Esophagus squamous epithelium (tissue), 5 donors: ENCODE data around the gene AMPD2. TPM values are rescaled to one million over a fixed set of nuclear protein-coding genes. Genes with fewer than 3 reads are reported as not detected.

Experiments
- DNase-seq: peaks from one replicate; lab custom pipeline; 2025; lab: John Stamatoyannopoulos, UW
- H3K27ac ChIP-seq, 4 donors: fragments of 200-600 bp; sonication (generic); one replicate each; pipeline ENCODE4 v1.5.1; 2016 to 2019; ENCODE audit warnings: mild to moderate bottlenecking in 1 of 4
- H3K27me3 ChIP-seq, 4 donors: fragments of 200-600 bp; sonication (generic); 1 replicate in 3 of 4; 2 replicates in 1 of 4; pipeline versions ENCODE4 v1.5.1 to v1.6.0; 2017 to 2021; ENCODE audit warnings: antibody characterized with exemption in 1 of 4
- H3K36me3 ChIP-seq, 3 donors: fragments of 200-600 bp; sonication (generic); one replicate each; pipeline ENCODE4 v1.5.1; 2016 to 2019
- H3K4me1 ChIP-seq, 3 donors: fragments of 200-600 bp; sonication (generic); one replicate each; pipeline ENCODE4 v1.5.1; 2017 to 2019
- H3K4me3 ChIP-seq, 4 donors: fragments of 200-600 bp; sonication (generic); 1 replicate in 3 of 4; 2 replicates in 1 of 4; pipeline ENCODE4 v1.5.1; 2016 to 2019; ENCODE audit warnings: mild to moderate bottlenecking in 2 of 4, moderate library complexity in 1 of 4
- H3K9me3 ChIP-seq, 3 donors: fragments of 200-600 bp; sonication (generic); one replicate each; pipeline ENCODE4 v1.5.1; 2016 to 2019
- POLR2A ChIP-seq, 4 donors: fragments of 450-650 bp; IDR thresholded peaks; one replicate each; pipeline ENCODE4 v1.6.1; 2017; ENCODE audit warnings: antibody characterized with exemption in 4 of 4, mild to moderate bottlenecking in 4 of 4, moderate library complexity in 3 of 4
- WGBS, 2 donors: methylation state at CpG; one replicate each; pipeline ENCODE4 v1.1.5; 2018; 5-methylcytosine and 5-hydroxymethylcytosine counted together
- intact Hi-C: fragments of 100-400 bp; cut with DNase I; formaldehyde crosslinking; loops from one replicate; pipeline ENCODE4 v1.15.0; 2022
- total RNA-seq, 4 donors: library from RNA; depleted of rRNA; stranded (reverse); fragments of >200 nt; gene quantifications; one replicate each; pipeline ENCODE4 v1.1.0, GENCODE V29; 2016
- TF ChIP-seq, protein P1 (sequence below), 6 experiments: fragments of 450-650 bp in 4 of 6; fragments of 200-600 bp in 2 of 6; sonication (generic) in 2 of 6; IDR thresholded peaks; one replicate each; pipeline ENCODE4 v1.5.1; 2016 to 2019; ENCODE audit warnings: antibody characterized with exemption in 6 of 6, mild to moderate bottlenecking in 4 of 6, moderate library complexity in 4 of 6
- donor health status: DM: yes; HTN: yes; CAD: no.

Gene AMPD2
- total RNA-seq, 4 donors from 2014 or later = 18.5 to 51.5 (median 24.4) TPM

DNA sequence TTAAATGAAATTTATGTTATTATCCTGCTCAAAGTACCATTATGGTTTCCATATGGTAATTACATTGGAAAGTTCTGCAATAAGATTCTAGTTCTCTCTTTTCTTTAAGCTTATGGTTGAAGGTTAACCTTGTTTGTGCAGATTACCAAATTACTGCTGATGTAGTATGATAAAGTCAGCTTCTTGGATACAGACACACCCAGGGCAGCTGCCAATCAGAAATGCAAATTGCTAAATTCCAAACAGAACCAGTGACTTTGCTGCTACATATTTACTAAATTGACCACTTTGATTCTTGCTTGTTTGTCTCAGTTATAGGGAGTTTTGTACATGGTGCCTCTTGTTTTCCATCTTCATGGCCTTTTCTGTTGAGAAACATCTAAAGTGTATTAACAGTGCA is 26.7 kb upstream of the AMPD2 start:
- Histone ChIP-seq H3K4me3 (no peak overlapping the region), H3K27me3 (no peaks in the 10 kb centered on the region), H3K36me3 (peaks cover 2 to 100% (median 24%) of the 10 kb centered on the region in 3 donors), H3K27ac (no peak overlapping the region), H3K9me3 (no peaks in the 10 kb centered on the region), H3K4me1 (no peaks in the 10 kb centered on the region)
- intact Hi-C loops = no loop called here
- DNase-seq = no peak
- no peak for TF ChIP-seq POLR2A (IDR thresholded peaks at IDR 0.05)
- TF ChIP-seq, protein P1, sequence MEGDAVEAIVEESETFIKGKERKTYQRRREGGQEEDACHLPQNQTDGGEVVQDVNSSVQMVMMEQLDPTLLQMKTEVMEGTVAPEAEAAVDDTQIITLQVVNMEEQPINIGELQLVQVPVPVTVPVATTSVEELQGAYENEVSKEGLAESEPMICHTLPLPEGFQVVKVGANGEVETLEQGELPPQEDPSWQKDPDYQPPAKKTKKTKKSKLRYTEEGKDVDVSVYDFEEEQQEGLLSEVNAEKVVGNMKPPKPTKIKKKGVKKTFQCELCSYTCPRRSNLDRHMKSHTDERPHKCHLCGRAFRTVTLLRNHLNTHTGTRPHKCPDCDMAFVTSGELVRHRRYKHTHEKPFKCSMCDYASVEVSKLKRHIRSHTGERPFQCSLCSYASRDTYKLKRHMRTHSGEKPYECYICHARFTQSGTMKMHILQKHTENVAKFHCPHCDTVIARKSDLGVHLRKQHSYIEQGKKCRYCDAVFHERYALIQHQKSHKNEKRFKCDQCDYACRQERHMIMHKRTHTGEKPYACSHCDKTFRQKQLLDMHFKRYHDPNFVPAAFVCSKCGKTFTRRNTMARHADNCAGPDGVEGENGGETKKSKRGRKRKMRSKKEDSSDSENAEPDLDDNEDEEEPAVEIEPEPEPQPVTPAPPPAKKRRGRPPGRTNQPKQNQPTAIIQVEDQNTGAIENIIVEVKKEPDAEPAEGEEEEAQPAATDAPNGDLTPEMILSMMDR (IDR thresholded peaks at IDR 0.05) = no peak

DNA sequence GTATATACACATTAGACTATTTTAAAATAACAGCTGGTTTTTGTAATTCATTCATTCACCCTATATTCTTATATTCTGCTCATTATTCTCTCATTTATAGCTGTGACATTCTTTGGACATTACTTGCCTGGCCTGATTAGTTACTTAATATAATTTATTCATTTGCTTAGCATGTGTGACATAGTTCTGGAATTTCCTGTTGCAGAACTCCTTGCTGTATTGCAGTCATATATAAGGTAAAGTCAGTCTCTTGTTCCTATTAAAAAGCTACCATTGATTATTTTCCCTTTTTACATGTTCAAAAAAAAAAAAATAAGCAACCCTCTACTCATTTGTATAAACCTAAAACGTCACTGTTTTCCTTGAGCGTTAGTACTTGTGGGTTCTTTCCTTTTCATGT is 24.1 kb upstream of the AMPD2 start:
- H3K4me3 ChIP-seq = no peak overlapping the region
- DNase-seq = no peak
- H3K27ac ChIP-seq = no peak overlapping the region
- intact Hi-C loops = no loop called here
- H3K4me1 ChIP-seq = no peaks in the 10 kb centered on the region
- no peaks in the 10 kb centered on the region for H3K27me3 ChIP-seq
- H3K36me3 ChIP-seq = peaks cover 3 to 88% (median 17%) of the 10 kb centered on the region in 3 donors
- no peaks in the 10 kb centered on the region for H3K9me3 ChIP-seq
- 89% methylated on average over 2 of the region's 2 CpGs for WGBS, 2 donors
- TF ChIP-seq, protein P1 (IDR thresholded peaks at IDR 0.05) = no peak
- no peak for TF ChIP-seq POLR2A (IDR thresholded peaks at IDR 0.05)

DNA sequence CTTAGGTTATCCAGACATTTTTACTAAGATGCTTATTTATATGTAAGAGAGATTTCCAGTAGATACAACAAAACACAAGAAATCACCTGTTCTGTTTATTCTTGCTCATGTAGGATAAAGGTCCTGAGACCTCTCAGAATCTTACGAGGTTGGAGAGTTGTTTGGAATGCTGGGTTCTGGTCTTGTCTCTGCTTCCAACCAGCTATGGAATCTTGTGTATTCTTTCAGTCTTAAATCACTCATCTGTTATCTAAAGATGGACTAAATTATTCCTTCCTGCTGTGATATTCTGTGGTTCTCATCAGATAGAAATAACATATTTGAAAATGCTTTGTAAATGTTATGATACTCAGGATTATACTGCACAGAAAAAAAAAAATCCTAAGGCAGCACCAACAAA is 21.5 kb upstream of the AMPD2 start:
- Histone ChIP-seq H3K36me3 (peaks cover 3 to 62% (median 11%) of the 10 kb centered on the region in 3 donors), H3K27me3 (no peaks in the 10 kb centered on the region), H3K4me1 (no peaks in the 10 kb centered on the region), H3K9me3 (no peaks in the 10 kb centered on the region), H3K4me3 (no peak overlapping the region), H3K27ac (no peak overlapping the region)
- DNase-seq = no peak
- 100% methylated on average over 1 of the region's 1 CpG for WGBS, 2 donors
- TF ChIP-seq, protein P1 (IDR thresholded peaks at IDR 0.05) = no peak
- TF ChIP-seq POLR2A (IDR thresholded peaks at IDR 0.05) = no peak
- intact Hi-C loops = no loop called here

DNA sequence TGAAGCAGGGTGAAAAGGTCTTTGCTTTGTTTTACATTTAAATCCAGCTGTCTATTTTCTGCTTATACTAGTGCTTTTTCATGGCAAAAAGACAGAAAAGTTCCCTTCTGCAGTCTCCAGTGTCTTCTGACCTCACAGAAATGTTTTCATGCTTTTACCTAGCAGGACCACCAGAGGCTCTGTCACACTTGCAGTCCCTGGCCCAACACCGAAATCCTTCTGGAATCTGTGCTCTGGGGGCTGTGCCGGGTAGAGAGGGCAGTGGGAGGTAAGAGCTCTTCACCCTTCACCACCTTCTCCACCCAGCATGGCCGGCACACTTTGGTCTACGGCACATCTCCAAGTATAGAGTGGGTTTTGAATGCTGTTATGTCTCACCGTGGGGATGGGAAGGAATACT is 21.0 kb upstream of the AMPD2 start:
- no peak overlapping the region for H3K27ac ChIP-seq
- intact Hi-C loops = no loop called here
- TF ChIP-seq POLR2A (IDR thresholded peaks at IDR 0.05) = no peak
- TF ChIP-seq, protein P1 (IDR thresholded peaks at IDR 0.05) = no peak
- WGBS, 2 donors = 88 to 94% methylated on average over 5 of the region's 5 CpGs
- no peaks in the 10 kb centered on the region for H3K27me3 ChIP-seq
- no peak for DNase-seq
- no peaks in the 10 kb centered on the region for H3K9me3 ChIP-seq
- H3K4me1 ChIP-seq = no peaks in the 10 kb centered on the region
- H3K36me3 ChIP-seq = peaks cover 3 to 57% (median 6%) of the 10 kb centered on the region in 3 donors
- H3K4me3 ChIP-seq = no peak overlapping the region

DNA sequence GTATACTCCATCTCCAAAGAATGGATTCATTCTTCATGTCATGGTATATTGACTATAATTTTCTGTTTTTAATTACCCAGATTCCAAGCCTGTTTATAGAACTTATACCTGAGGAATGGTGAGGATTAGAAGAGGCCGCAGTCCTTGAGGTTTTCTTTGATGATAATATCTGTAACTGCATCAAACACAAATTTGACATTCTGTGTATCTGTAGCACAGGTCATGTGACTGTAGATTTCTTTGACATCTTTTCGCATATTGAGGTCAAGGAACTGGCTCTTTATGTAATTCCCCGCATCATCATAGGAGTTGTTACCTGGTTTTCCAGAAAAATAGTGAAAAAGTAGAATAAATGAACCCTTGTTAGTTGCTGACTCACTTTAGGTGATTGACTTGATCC is 16.4 kb upstream of the AMPD2 start:
- DNase-seq = no peak
- Histone ChIP-seq H3K27ac (no peak overlapping the region), H3K4me3 (no peak overlapping the region), H3K9me3 (no peaks in the 10 kb centered on the region), H3K4me1 (no peaks in the 10 kb centered on the region), H3K36me3 (peaks cover 0 to 26% (median 0%) of the 10 kb centered on the region in 3 donors), H3K27me3 (no peaks in the 10 kb centered on the region)
- TF ChIP-seq, protein P1 (IDR thresholded peaks at IDR 0.05) = no peak
- no peak for TF ChIP-seq POLR2A (IDR thresholded peaks at IDR 0.05)
- intact Hi-C loops = no loop called here
- 95 to 96% methylated on average over 3 of the region's 3 CpGs for WGBS, 2 donors
